OCI-LY7 (cell line): ENCODE data around the gene B3GALNT1. TPM values are rescaled to one million over a fixed set of nuclear protein-coding genes. Genes with fewer than 3 reads are reported as not detected.

ENCODE experiments used
- BruUV-seq: library from RNA; stranded (reverse); fragments of 400-500 nt; replicated peaks from 2 replicates; lab custom pipeline; 2021; lab: Mats Ljungman, UMichigan
- CTCF ChIA-PET: fragments of 300-600 bp; sonication (Branson Sonifier 250); formaldehyde crosslinking; loops from one replicate; lab custom pipeline; 2022; ENCODE audit warnings: antibody characterized with exemption; ENCODE audit not compliant: unreplicated experiment; lab: Charles Lee
- POLR2A ChIA-PET: fragments of 300-600 bp; sonication (Branson Sonifier 250); formaldehyde crosslinking; loops from one replicate; lab custom pipeline; 2022; ENCODE audit warnings: antibody characterized with exemption; lab: Charles Lee
- DNase-seq: peaks from one replicate; pipeline ENCODE4 v3.0.0-alpha.2; 2015; ENCODE audit warnings: low spot score
- H2AFZ ChIP-seq: fragments of 200-600 bp; sonication (generic), shearing (Covaris generic); 2 replicates; pipeline ENCODE4 v1.6.1; 2014; ENCODE audit warnings: mild to moderate bottlenecking, antibody characterized with exemption, low read length, moderate library complexity
- H3K27ac ChIP-seq: fragments of 200-600 bp; sonication (generic); 2 replicates; pipeline ENCODE4 v1.5.1; 2014; ENCODE audit warnings: mixed run types, low read depth, mild to moderate bottlenecking, moderate library complexity, low read length, inconsistent platforms; ENCODE audit not compliant: poor library complexity, severe bottlenecking
- H3K36me3 ChIP-seq: fragments of 200-600 bp; sonication (generic); 2 replicates; pipeline ENCODE4 v1.6.1; 2014; ENCODE audit warnings: mild to moderate bottlenecking, antibody characterized with exemption, low read length, moderate library complexity, mixed read lengths; ENCODE audit not compliant: insufficient read depth
- H3K4me1 ChIP-seq: fragments of 200-600 bp; sonication (generic); 2 replicates; pipeline ENCODE4 v1.5.1; 2014; ENCODE audit warnings: mild to moderate bottlenecking, low read length; ENCODE audit not compliant: insufficient read depth, poor library complexity, severe bottlenecking
- H3K4me2 ChIP-seq: fragments of 200-600 bp; sonication (generic); 2 replicates; pipeline ENCODE4 v1.6.1; 2014; ENCODE audit warnings: mild to moderate bottlenecking, low read length
- H3K4me3 ChIP-seq: fragments of 200-600 bp; sonication (generic); 2 replicates; pipeline ENCODE4 v1.5.1; 2014; ENCODE audit warnings: mild to moderate bottlenecking, low read depth, low read length; ENCODE audit not compliant: poor library complexity, severe bottlenecking
- H3K79me2 ChIP-seq: fragments of 200-600 bp; sonication (generic); 2 replicates; pipeline ENCODE4 v1.6.1; 2016; ENCODE audit warnings: low read depth, mild to moderate bottlenecking, low read length, moderate library complexity, mixed read lengths; ENCODE audit not compliant: insufficient read depth
- H3K9me2 ChIP-seq: fragments of 200-600 bp; sonication (generic); 2 replicates; pipeline ENCODE4 v1.6.1; 2016; ENCODE audit warnings: mild to moderate bottlenecking, low read length, mixed read lengths; ENCODE audit not compliant: insufficient read depth
- H3K9me3 ChIP-seq: fragments of 200-600 bp; sonication (generic); 2 replicates; pipeline ENCODE4 v1.6.1; 2014; ENCODE audit warnings: mild to moderate bottlenecking, mixed run types, low read length, mixed read lengths
- H4K20me1 ChIP-seq: fragments of 200-600 bp; sonication (generic); 2 replicates; pipeline ENCODE4 v1.6.1; 2014; ENCODE audit warnings: mild to moderate bottlenecking, antibody characterized with exemption, low read length, moderate library complexity, mixed read lengths; ENCODE audit not compliant: insufficient read depth
- EZH2phosphoT487 ChIP-seq: fragments of 200-600 bp; sonication (generic); IDR thresholded peaks from 2 replicates; pipeline ENCODE4 v1.6.1; 2018; ENCODE audit warnings: low read depth, borderline replicate concordance, mild to moderate bottlenecking, mixed run types, antibody characterized with exemption, low read length, moderate library complexity, mixed read lengths
- intact Hi-C: fragments of 100-400 bp; cut with micrococcal nuclease; formaldehyde crosslinking; loops from one replicate; pipeline ENCODE4 v1.10.0; 2022; ENCODE audit not compliant: unreplicated experiment
- total RNA-seq, 2 experiments: library from RNA; depleted of rRNA in 1 of 2; stranded (reverse); fragments of >200 nt in 1 of 2; shearing (Covaris generic) in 1 of 2; gene quantifications; 2 replicates each; pipeline ENCODE4 v1.2.3, GENCODE V29; 2014 to 2022
- TF ChIP-seq, protein P1 (sequence below): fragments of 200-600 bp; sonication (generic); conservative IDR thresholded peaks from 2 replicates; pipeline ENCODE4 v1.5.1; 2014; ENCODE audit warnings: mild to moderate bottlenecking, antibody characterized with exemption, low read length, moderate library complexity, mixed read lengths

The B3GALNT1 gene
- total RNA-seq, 2 experiments from 2014 or later, result not detected

DNA sequence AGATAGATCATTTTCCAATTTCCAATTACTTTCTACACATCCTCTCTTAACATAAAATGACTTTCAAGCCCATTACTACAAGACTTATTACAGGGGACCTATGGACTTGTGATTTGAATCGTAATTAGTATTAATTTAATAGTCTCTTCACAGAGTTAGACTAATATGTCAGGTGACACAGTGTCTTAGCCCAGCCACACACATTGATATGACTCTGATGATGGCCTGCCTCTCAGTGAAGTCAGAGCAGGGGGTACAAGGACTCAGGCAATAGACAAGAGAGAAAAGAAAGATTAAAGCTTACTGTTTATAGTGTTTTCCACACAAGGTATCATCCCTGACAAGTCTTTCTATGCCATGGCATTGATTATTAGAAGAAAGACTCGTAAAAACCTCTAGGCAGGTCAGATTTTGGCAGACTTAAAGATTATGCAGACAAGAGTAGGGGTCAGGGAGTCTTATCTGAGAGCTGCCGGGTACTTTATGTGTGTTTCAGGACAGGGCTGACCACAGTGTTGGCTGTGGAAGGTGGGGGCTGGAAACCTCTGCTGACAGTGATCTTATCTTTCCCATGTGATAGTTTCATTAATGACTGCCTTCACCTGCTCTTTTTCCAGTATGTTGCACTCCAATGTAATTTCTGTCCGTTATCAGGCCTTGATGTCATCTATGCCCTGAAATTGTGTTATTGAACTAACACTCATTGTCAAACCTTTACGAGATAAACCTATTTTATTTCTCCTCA lies 50.1 kb downstream of the B3GALNT1 start:
- CTCF ChIA-PET, result no interaction called here
- POLR2A ChIA-PET, result no interaction called here
- no peaks in the 10 kb centered on the region for H4K20me1 ChIP-seq
- DNase-seq, result no peak
- no peaks in the 10 kb centered on the region for H3K9me3 ChIP-seq
- TF ChIP-seq, protein P1, sequence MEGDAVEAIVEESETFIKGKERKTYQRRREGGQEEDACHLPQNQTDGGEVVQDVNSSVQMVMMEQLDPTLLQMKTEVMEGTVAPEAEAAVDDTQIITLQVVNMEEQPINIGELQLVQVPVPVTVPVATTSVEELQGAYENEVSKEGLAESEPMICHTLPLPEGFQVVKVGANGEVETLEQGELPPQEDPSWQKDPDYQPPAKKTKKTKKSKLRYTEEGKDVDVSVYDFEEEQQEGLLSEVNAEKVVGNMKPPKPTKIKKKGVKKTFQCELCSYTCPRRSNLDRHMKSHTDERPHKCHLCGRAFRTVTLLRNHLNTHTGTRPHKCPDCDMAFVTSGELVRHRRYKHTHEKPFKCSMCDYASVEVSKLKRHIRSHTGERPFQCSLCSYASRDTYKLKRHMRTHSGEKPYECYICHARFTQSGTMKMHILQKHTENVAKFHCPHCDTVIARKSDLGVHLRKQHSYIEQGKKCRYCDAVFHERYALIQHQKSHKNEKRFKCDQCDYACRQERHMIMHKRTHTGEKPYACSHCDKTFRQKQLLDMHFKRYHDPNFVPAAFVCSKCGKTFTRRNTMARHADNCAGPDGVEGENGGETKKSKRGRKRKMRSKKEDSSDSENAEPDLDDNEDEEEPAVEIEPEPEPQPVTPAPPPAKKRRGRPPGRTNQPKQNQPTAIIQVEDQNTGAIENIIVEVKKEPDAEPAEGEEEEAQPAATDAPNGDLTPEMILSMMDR, result no peak
- no peak for TF ChIP-seq EZH2phosphoT487
- H3K4me1 ChIP-seq, result peaks cover 26% of the 10 kb centered on the region
- H3K4me3 ChIP-seq, result no peak overlapping the region
- H3K79me2 ChIP-seq, result no peaks in the 10 kb centered on the region
- H3K4me2 ChIP-seq, result no peak overlapping the region
- BruUV-seq, result no TSS peak
- H2AFZ ChIP-seq, result no peak overlapping the region
- H3K27ac ChIP-seq, result no peak overlapping the region
- no peaks in the 10 kb centered on the region for H3K9me2 ChIP-seq
- intact Hi-C loops, result no loop called here
- no peaks in the 10 kb centered on the region for H3K36me3 ChIP-seq

DNA sequence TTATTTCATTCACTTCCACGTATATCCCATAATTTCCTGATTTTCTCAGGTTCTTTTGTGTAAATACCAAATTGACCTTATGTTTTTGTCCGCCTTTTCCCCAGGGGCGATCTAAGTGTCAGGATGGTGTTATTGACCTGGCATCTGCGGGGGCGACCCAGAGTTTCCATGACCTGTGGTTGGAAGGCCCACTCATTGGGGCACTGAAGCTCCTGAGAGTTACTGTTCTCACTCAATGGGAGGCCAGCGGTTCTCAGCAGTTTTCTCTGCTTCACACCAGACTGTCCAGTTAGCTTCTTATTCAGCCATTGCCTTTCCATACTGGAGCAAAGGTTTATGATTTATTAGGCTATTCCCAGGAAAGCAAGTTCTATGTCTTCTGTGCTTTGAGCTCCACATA lies 53.3 kb downstream of the B3GALNT1 start:
- Histone ChIP-seq H3K4me3 (no peak overlapping the region), H3K4me1 (peaks cover 20% of the 10 kb centered on the region), H3K9me2 (no peaks in the 10 kb centered on the region), H4K20me1 (no peaks in the 10 kb centered on the region), H3K27ac (no peak overlapping the region), H2AFZ (no peak overlapping the region), H3K9me3 (no peaks in the 10 kb centered on the region), H3K4me2 (no peak overlapping the region), H3K36me3 (no peaks in the 10 kb centered on the region), H3K79me2 (no peaks in the 10 kb centered on the region)
- no peak for DNase-seq
- no peak for TF ChIP-seq EZH2phosphoT487
- TF ChIP-seq, protein P1, result no peak
- POLR2A ChIA-PET, result interaction anchor here (1.0 to 1.2 kb wide), 2 partner anchors 10 kb away, joined by 4 read pairs; no protein-coding TSS in a partner anchor
- BruUV-seq, result no TSS peak
- intact Hi-C loops, result no loop called here
- CTCF ChIA-PET, result no interaction called here

DNA sequence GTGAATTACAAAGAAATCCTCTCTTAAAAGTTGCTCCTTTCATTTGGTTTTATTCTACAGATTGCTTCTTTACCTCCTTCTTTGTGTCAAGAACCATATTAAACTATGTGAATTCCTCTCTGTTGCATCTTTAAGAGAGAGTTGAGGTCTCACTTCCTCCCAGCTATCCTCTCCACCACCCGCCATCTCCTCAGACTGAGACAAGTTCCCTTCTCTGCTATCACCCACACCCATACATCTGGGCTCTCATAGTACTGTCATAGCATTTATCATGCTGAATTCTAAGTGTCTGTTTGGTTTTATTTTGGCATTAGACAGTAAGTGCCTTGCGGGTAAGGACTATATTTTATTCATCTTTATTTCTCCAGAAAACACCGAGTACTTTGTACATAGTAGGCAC lies 54.2 kb downstream of the B3GALNT1 start:
- TF ChIP-seq, protein P1, result no peak
- TF ChIP-seq EZH2phosphoT487, result no peak
- CTCF ChIA-PET, result no interaction called here
- no peaks in the 10 kb centered on the region for H3K79me2 ChIP-seq
- no peaks in the 10 kb centered on the region for H3K9me3 ChIP-seq
- H4K20me1 ChIP-seq, result no peaks in the 10 kb centered on the region
- POLR2A ChIA-PET, result interaction anchor here (0.6 to 1.8 kb wide), 7 partner anchors 9 to 30 kb away, joined by 3 to 8 read pairs (median 4); no protein-coding TSS in a partner anchor
- H3K4me2 ChIP-seq, result no peak overlapping the region
- no TSS peak for BruUV-seq
- no peaks in the 10 kb centered on the region for H3K9me2 ChIP-seq
- peaks cover 20% of the 10 kb centered on the region for H3K4me1 ChIP-seq
- H3K36me3 ChIP-seq, result no peaks in the 10 kb centered on the region
- intact Hi-C loops, result no loop called here
- no peak for DNase-seq
- H3K4me3 ChIP-seq, result no peak overlapping the region
- H3K27ac ChIP-seq, result no peak overlapping the region
- no peak overlapping the region; the same call in 1 of the 2 replicates for H2AFZ ChIP-seq
